HepG2 (cell line): ENCODE results near the gene CYB5A. TPM values are rescaled to one million over a fixed set of nuclear protein-coding genes. Genes with fewer than 3 reads are reported as not detected.

Experiments used
- ATAC-seq: fragments of 200-7000 bp; cut with Tn5 transposase; 3 replicates; pipeline ENCODE4 v1.9.1; 2020; ENCODE audit warnings: mild to moderate bottlenecking, moderate library complexity
- BruUV-seq: library from RNA; stranded (reverse); fragments of 400-500 nt; replicated peaks from 2 replicates; lab custom pipeline; 2021; lab: Mats Ljungman, UMichigan
- CTCF ChIA-PET: fragments of 300-600 bp; formaldehyde crosslinking; extraction: SDS; loops from one replicate; lab custom pipeline; 2021; ENCODE audit warnings: low total read pairs, inconsistent platforms, low intra/inter-chr PET ratio; lab: Yijun Ruan, JAX
- POLR2A ChIA-PET: fragments of 350-600 bp; sonication (Branson Sonifier 250); formaldehyde crosslinking; loops from one replicate; lab custom pipeline; 2020; ENCODE audit warnings: antibody characterized with exemption, inconsistent platforms; lab: Yijun Ruan, JAX
- DNase-seq: peaks from one replicate; pipeline ENCODE4 v3.0.0-alpha.2; 2015; ENCODE audit warnings: low spot score
- FAIRE-seq: peaks from 3 replicates; lab custom pipeline; 2011; peaks lifted over from hg19 to GRCh38; lab: Jason Lieb, UNC
- H2AFZ ChIP-seq: one replicate; pipeline ENCODE4 v1.6.1; 2011; ENCODE audit warnings: low read length, inconsistent platforms
- H3K27ac ChIP-seq: fragments of 300-600 bp; 3 replicates; pipeline ENCODE4 v1.8.0; 2011; ENCODE audit warnings: mixed run types, mild to moderate bottlenecking, mixed read lengths, low read length, inconsistent platforms; ENCODE audit not compliant: insufficient read depth; ENCODE audit errors: extremely low read length
- H3K27me3 ChIP-seq, 2 experiments: fragments of 200-600 bp in 1 of 2; 2 replicates in 1 of 2; 3 replicates in 1 of 2; pipeline versions ENCODE4 v1.6.0 to v1.8.0; 2011; ENCODE audit warnings: low read length in 2 of 2, mild to moderate bottlenecking in 2 of 2, moderate library complexity in 2 of 2, inconsistent platforms in 1 of 2; ENCODE audit not compliant: insufficient read depth in 2 of 2, control insufficient read depth in 1 of 2
- H3K36me3 ChIP-seq, 2 experiments: fragments of 200-600 bp in 1 of 2; replicated peaks in 1 of 2; 2 replicates in 1 of 2; 3 replicates in 1 of 2; pipeline versions ENCODE4 v1.5.1 to v1.8.0; 2011; ENCODE audit warnings: low read length in 2 of 2, inconsistent platforms in 1 of 2; ENCODE audit not compliant: insufficient read depth in 2 of 2, control insufficient read depth in 1 of 2
- H3K4me1 ChIP-seq: 2 replicates; pipeline ENCODE4 v1.5.1; 2012; ENCODE audit warnings: low read length, inconsistent platforms; ENCODE audit not compliant: insufficient read depth
- H3K4me2 ChIP-seq: 2 replicates; pipeline ENCODE4 v1.6.0; 2011; ENCODE audit warnings: low read depth, low read length, inconsistent platforms
- H3K4me3 ChIP-seq, 3 experiments: fragments of 200-600 bp in 1 of 3; sonication (generic), shearing (Covaris generic) in 1 of 3; replicated peaks in 1 of 3; 2 replicates each; pipeline ENCODE4 v1.5.1; 2011 to 2016; ENCODE audit warnings: low read length in 3 of 3, inconsistent platforms in 2 of 3, low read depth in 2 of 3, mild to moderate bottlenecking in 2 of 3, control low read depth in 1 of 3, mixed read lengths in 1 of 3; ENCODE audit not compliant: insufficient read depth in 1 of 3
- H3K79me2 ChIP-seq: one replicate; pipeline ENCODE4 v1.6.1; 2011; ENCODE audit warnings: low read length, inconsistent platforms; ENCODE audit not compliant: insufficient read depth
- H3K9ac ChIP-seq: 2 replicates; pipeline ENCODE4 v1.6.0; 2011; ENCODE audit warnings: mild to moderate bottlenecking, low read depth, low read length, inconsistent platforms; ENCODE audit not compliant: insufficient read depth
- H3K9me3 ChIP-seq: 2 replicates; pipeline ENCODE4 v1.5.1; 2012; ENCODE audit warnings: mild to moderate bottlenecking, low read length
- H4K20me1 ChIP-seq: 2 replicates; pipeline ENCODE4 v1.6.0; 2011; ENCODE audit warnings: inconsistent platforms, mild to moderate bottlenecking, low read length, moderate library complexity; ENCODE audit not compliant: insufficient read depth
- KDM5B ChIP-seq: sonication (generic); formaldehyde crosslinking; IDR thresholded peaks from 2 replicates; pipeline ENCODE4 v1.4.0; 2020; ENCODE audit warnings: missing genetic modification reagents, mild to moderate bottlenecking, borderline replicate concordance
- MATR3 ChIP-seq: sonication (generic); formaldehyde crosslinking; IDR thresholded peaks from 2 replicates; pipeline ENCODE4 v1.4.0; 2020; ENCODE audit warnings: missing genetic modification reagents
- MBD4 ChIP-seq: IDR thresholded peaks from 2 replicates; pipeline ENCODE4 v1.6.1; 2012; ENCODE audit warnings: low read length, inconsistent platforms, borderline replicate concordance
- ZBTB7B ChIP-seq: sonication (generic); formaldehyde crosslinking; IDR thresholded peaks from 2 replicates; pipeline ENCODE4 v1.4.0; 2020; ENCODE audit warnings: missing genetic modification reagents
- ZFX ChIP-seq: sonication (generic); formaldehyde crosslinking; IDR thresholded peaks from 2 replicates; pipeline ENCODE4 v1.4.0; 2020; ENCODE audit warnings: mild to moderate bottlenecking, low read depth, missing genetic modification reagents, moderate library complexity
- ZNF3 ChIP-seq: IDR thresholded peaks from 2 replicates; pipeline ENCODE4 v1.7.0; 2017; ENCODE audit warnings: inconsistent platforms
- ZNF781 ChIP-seq: sonication (generic); formaldehyde crosslinking; IDR thresholded peaks from 2 replicates; pipeline ENCODE4 v1.5.1; 2020; ENCODE audit warnings: borderline replicate concordance, mild to moderate bottlenecking, missing genetic modification reagents; ENCODE audit errors: not compliant biosample characterization
- ZNF883 ChIP-seq: sonication (generic); formaldehyde crosslinking; IDR thresholded peaks from 2 replicates; pipeline ENCODE4 v1.5.1; 2020; ENCODE audit warnings: mild to moderate bottlenecking, missing genetic modification reagents; ENCODE audit errors: not compliant biosample characterization
- WGBS: methylation state at CpG from one replicate; pipeline ENCODE4 v1.1.6; 2017; ENCODE audit warnings: low lambda C conversion rate; 5-methylcytosine and 5-hydroxymethylcytosine counted together
- in situ Hi-C: cut with HindIII; loops from 2 replicates; pipeline ENCODE4 v1.10.0; 2017; ENCODE audit warnings: low pct_unique_long_range_greater_than_20kb; ENCODE audit not compliant: extremely low pct_ligation_motif_present
- intact Hi-C: fragments of 100-400 bp; cut with micrococcal nuclease; formaldehyde crosslinking; loops from one replicate; pipeline ENCODE4 v1.10.0; 2022; ENCODE audit not compliant: unreplicated experiment
- polyA plus RNA-seq, 8 experiments: library from polyadenylated mRNA; depleted of rRNA in 3 of 8; stranded (reverse) in 7 of 8; unstranded in 1 of 8; fragments of >200 nt; fragmentation: Illumina TruSeq in 4 of 8; extraction: Trizol in 4 of 8; gene quantifications; 2 replicates each; pipeline versions ENCODE4 v1.2.1 to v1.2.3, GENCODE V29; 2011 to 2016; ENCODE audit warnings: low read depth in 4 of 8, missing spikeins in 1 of 8, mixed read lengths in 1 of 8; ENCODE audit not compliant: insufficient read depth in 1 of 8
- total RNA-seq, 5 experiments: library from RNA; depleted of rRNA; stranded (reverse); fragments of >200 nt; fragmentation: Illumina TruSeq; extraction: Trizol; gene quantifications; 2 replicates each; pipeline ENCODE4 v1.2.3, GENCODE V29; 2016; ENCODE audit warnings: low read depth in 1 of 5
- TF ChIP-seq, protein P1 (sequence below): sonication (generic); formaldehyde crosslinking; IDR thresholded peaks from 2 replicates; pipeline ENCODE4 v1.4.0; 2020; ENCODE audit warnings: missing genetic modification reagents
- TF ChIP-seq, protein P2 (sequence below): sonication (generic); formaldehyde crosslinking; IDR thresholded peaks from 2 replicates; pipeline ENCODE4 v1.9.0; 2021; ENCODE audit warnings: missing genetic modification reagents, borderline replicate concordance
- TF ChIP-seq, protein P3 (sequence below): sonication (generic); formaldehyde crosslinking; IDR thresholded peaks from 2 replicates; pipeline ENCODE4 v1.4.0; 2020; ENCODE audit warnings: mild to moderate bottlenecking, missing genetic modification reagents

The CYB5A gene
- total and polyA plus RNA-seq, 2 of the 13 experiments (the other 11 are each of a cell fraction or from before 2014, with no cell fraction given) = 215 to 356 TPM

DNA sequence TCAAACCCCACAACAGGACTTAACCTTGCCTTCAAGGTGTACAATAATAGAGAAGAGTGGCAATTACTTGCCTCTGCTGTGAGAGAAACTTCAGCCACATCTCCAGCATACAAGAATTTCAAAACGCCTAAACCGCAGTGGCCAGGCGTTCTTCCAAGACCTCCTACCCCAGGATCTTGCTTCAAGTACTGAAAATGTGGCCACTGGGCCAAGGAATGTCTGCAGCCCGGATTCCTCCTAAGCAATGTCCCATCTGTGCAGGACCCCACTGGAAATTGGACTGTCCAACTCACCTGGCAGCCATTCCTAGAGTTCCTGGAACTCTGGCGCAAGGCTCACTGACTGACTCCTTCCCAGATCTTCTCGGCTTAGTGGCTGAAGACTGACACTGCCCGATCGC is 2.8 kb upstream of the CYB5A start:
- intact Hi-C loops = no loop called here
- no peak for FAIRE-seq
- BruUV-seq = no TSS peak

More for the DNA sequence above, 2.8 kb upstream of the CYB5A start:
- Histone ChIP-seq H2AFZ (no peak overlapping the region), H3K9me3 (no peaks in the 10 kb centered on the region), H3K4me2 (no peak overlapping the region), H3K9ac (no peak overlapping the region), H3K27me3 (no peaks in the 10 kb centered on the region; a peak in 1 of 5 replicates), H4K20me1 (no peaks in the 10 kb centered on the region), H3K27ac (no peak overlapping the region), H3K79me2 (peaks cover 22% of the 10 kb centered on the region), H3K4me1 (peaks cover 29% of the 10 kb centered on the region), H3K4me3 (no peak overlapping the region), H3K36me3 (no peaks in the 10 kb centered on the region)
- WGBS = 88% methylated on average over 8 of the region's 8 CpGs
- ATAC-seq = no peak
- no peak for DNase-seq
- ChIA-PET CTCF (no interaction called here), POLR2A (no interaction called here)
- in situ Hi-C loops = loop anchor here (5.0 to 25.0 kb wide), 2 partner anchors 97 to 918 kb away; partner anchors contain the start of genes PTGR3 and TSHZ1
- TF ChIP-seq, protein P1, sequence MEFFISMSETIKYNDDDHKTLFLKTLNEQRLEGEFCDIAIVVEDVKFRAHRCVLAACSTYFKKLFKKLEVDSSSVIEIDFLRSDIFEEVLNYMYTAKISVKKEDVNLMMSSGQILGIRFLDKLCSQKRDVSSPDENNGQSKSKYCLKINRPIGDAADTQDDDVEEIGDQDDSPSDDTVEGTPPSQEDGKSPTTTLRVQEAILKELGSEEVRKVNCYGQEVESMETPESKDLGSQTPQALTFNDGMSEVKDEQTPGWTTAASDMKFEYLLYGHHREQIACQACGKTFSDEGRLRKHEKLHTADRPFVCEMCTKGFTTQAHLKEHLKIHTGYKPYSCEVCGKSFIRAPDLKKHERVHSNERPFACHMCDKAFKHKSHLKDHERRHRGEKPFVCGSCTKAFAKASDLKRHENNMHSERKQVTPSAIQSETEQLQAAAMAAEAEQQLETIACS = no peak
- TF ChIP-seq, protein P2, sequence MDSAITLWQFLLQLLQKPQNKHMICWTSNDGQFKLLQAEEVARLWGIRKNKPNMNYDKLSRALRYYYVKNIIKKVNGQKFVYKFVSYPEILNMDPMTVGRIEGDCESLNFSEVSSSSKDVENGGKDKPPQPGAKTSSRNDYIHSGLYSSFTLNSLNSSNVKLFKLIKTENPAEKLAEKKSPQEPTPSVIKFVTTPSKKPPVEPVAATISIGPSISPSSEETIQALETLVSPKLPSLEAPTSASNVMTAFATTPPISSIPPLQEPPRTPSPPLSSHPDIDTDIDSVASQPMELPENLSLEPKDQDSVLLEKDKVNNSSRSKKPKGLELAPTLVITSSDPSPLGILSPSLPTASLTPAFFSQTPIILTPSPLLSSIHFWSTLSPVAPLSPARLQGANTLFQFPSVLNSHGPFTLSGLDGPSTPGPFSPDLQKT = no peak
- TF ChIP-seq, protein P3, sequence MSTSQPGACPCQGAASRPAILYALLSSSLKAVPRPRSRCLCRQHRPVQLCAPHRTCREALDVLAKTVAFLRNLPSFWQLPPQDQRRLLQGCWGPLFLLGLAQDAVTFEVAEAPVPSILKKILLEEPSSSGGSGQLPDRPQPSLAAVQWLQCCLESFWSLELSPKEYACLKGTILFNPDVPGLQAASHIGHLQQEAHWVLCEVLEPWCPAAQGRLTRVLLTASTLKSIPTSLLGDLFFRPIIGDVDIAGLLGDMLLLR (CRISPR knock-in tag) = no peak
- no peak for TF ChIP-seq ZNF3 (CRISPR knock-in tag)
- TF ChIP-seq MATR3 (CRISPR knock-in tag) = no peak
- TF ChIP-seq ZBTB7B = no peak
- TF ChIP-seq ZNF781 (CRISPR knock-in tag) = no peak
- TF ChIP-seq ZNF883 = no peak
- TF ChIP-seq KDM5B (CRISPR knock-in tag) = no peak
- TF ChIP-seq ZFX (CRISPR knock-in tag) = no peak
- no peak for TF ChIP-seq MBD4
